HEK293T (cell line): Measurements from ENCODE around the gene PPM1H.

Source experiments
- ARNT ChIP-seq: fragments of 450-650 bp; IDR thresholded peaks from 2 replicates; pipeline ENCODE4 v1.6.1; 2017; ENCODE audit warnings: mild to moderate bottlenecking
- BHLHE40 ChIP-seq: fragments of 450-650 bp; IDR thresholded peaks from 2 replicates; pipeline ENCODE4 v1.6.1; 2016; ENCODE audit warnings: mild to moderate bottlenecking, moderate library complexity, borderline replicate concordance
- CTBP1 ChIP-seq: fragments of 450-650 bp; IDR thresholded peaks from 2 replicates; pipeline ENCODE4 v1.6.1; 2016; ENCODE audit warnings: borderline replicate concordance
- ELF4 ChIP-seq: fragments of 450-650 bp; IDR thresholded peaks from 2 replicates; pipeline ENCODE4 v1.6.1; 2017; ENCODE audit warnings: antibody characterized with exemption
- FOXK2 ChIP-seq: fragments of 450-650 bp; IDR thresholded peaks from 2 replicates; pipeline ENCODE4 v1.6.1; 2016; ENCODE audit warnings: mild to moderate bottlenecking
- FOXM1 ChIP-seq: fragments of 450-650 bp; IDR thresholded peaks from 2 replicates; pipeline ENCODE4 v1.6.1; 2017; ENCODE audit warnings: mild to moderate bottlenecking, borderline replicate concordance
- HDGF ChIP-seq: fragments of 450-650 bp; IDR thresholded peaks from 2 replicates; pipeline ENCODE4 v1.6.1; 2017; ENCODE audit warnings: antibody characterized with exemption, borderline replicate concordance
- L3MBTL2 ChIP-seq: fragments of 450-650 bp; conservative IDR thresholded peaks from 2 replicates; pipeline ENCODE4 v1.6.1; 2016; ENCODE audit warnings: mild to moderate bottlenecking
- LEF1 ChIP-seq: fragments of 450-650 bp; IDR thresholded peaks from 2 replicates; pipeline ENCODE4 v1.6.1; 2017; ENCODE audit warnings: mild to moderate bottlenecking, borderline replicate concordance
- NFRKB ChIP-seq: fragments of 450-650 bp; IDR thresholded peaks from 2 replicates; pipeline ENCODE4 v1.6.1; 2016; ENCODE audit warnings: mild to moderate bottlenecking, moderate library complexity
- SP1 ChIP-seq: fragments of 450-650 bp; IDR thresholded peaks from 2 replicates; pipeline ENCODE4 v1.6.1; 2017
- TARDBP ChIP-seq: fragments of 450-650 bp; IDR thresholded peaks from 2 replicates; pipeline ENCODE4 v1.6.1; 2016
- ZNF384 ChIP-seq: fragments of 450-650 bp; IDR thresholded peaks from 2 replicates; pipeline ENCODE4 v1.6.1; 2016
- TF ChIP-seq, protein P1 (sequence below): fragments of 450-650 bp; IDR thresholded peaks from 2 replicates; pipeline ENCODE4 v1.6.1; 2016

DNA sequence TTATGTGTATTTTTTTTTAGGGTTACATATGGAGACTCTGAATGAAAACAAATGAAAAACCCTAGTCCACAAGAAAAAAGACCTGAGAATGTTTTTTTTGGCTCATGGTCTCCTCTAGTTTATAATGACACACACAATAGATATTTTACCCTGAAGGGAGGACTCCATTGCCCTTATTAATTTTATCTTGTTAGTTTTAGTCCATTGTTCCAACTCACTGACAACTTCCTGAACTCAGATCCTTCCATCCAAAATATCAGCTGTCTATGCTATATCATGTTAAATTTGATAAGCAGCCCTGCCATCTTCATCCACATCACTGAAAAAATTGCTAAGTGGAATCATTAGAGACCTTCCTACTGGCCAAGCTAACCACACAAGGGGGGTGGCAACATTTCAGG, 236.2 kb downstream of the PPM1H start:
- TF ChIP-seq LEF1 (no peak), SP1 (no peak), ELF4 (no peak), HDGF (no peak), FOXK2 (no peak), ZNF384 (no peak), TARDBP (no peak), L3MBTL2 (no peak), CTBP1 (no peak), ARNT (no peak), FOXM1 (no peak), BHLHE40 (no peak), NFRKB (no peak)
- TF ChIP-seq, protein P1, sequence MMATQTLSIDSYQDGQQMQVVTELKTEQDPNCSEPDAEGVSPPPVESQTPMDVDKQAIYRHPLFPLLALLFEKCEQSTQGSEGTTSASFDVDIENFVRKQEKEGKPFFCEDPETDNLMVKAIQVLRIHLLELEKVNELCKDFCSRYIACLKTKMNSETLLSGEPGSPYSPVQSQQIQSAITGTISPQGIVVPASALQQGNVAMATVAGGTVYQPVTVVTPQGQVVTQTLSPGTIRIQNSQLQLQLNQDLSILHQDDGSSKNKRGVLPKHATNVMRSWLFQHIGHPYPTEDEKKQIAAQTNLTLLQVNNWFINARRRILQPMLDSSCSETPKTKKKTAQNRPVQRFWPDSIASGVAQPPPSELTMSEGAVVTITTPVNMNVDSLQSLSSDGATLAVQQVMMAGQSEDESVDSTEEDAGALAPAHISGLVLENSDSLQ, result no peak
